BE2C (cell line): ENCODE measurements around the gene MYL12B.
"Not testable (repeated sequence)": the region's sequence is repeated elsewhere in the genome, so short reads cannot be mapped to it uniquely, and the experiment has no call there.

ENCODE experiments used
- DNase-seq: peaks from one replicate; pipeline ENCODE4 v3.0.0-alpha.2; 2020
- H3K27me3 ChIP-seq: fragments of 250-450 bp; sonication (Bioruptor Pico); 2 replicates; pipeline ENCODE4 v1.5.1; 2020; ENCODE audit warnings: mild to moderate bottlenecking
- H3K36me3 ChIP-seq: fragments of 250-450 bp; sonication (Bioruptor Pico); 2 replicates; pipeline ENCODE4 v1.5.1; 2020; ENCODE audit warnings: mild to moderate bottlenecking
- H3K4me1 ChIP-seq: fragments of 250-450 bp; sonication (Bioruptor Pico); 2 replicates; pipeline ENCODE4 v1.5.1; 2020
- H3K4me3 ChIP-seq: 2 replicates; pipeline ENCODE4 v1.5.1; 2011; ENCODE audit warnings: low read depth, low read length
- H3K9me3 ChIP-seq: fragments of 250-450 bp; sonication (Bioruptor Pico); 2 replicates; pipeline ENCODE4 v1.5.1; 2020
- TF ChIP-seq, protein P1 (sequence below): IDR thresholded peaks from 2 replicates; pipeline ENCODE4 v1.5.1; 2012; ENCODE audit warnings: mild to moderate bottlenecking, low read depth, low read length

MYL12B gene

DNA sequence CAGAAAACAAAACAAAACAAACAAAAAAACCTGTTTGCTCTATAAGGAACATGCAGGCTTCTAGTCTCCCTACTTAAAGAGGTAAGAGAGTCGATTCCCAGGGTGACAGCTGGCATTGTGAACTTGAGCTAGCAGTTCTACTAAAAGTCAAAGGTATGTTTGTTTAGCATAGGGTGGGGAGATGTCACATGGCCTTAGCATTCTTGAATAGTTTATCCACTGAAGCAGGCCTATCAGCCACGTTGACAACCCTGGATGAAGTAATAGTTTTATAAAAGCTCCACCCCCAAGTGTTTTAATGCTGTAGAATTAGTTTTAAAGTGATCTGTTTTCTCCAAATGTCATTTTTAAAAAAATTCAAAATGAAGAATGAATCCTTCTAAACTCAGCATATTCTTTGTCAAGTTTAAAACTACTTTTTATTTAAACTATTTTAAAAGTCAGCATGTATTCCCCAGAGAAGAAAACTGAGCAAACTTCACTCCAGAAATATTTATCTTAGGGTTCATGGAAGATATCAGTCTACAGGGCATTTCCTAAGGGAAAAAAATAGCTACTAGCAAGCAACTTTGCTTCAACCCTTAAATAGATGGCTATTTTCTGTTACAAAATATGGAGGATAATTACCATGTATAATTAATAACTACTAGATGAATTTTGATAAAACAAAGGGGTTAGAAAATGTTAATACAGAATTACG is 43.8 kb upstream of the MYL12B start:
- H3K4me3 ChIP-seq = no peak overlapping the region
- no peaks in the 10 kb centered on the region for H3K27me3 ChIP-seq
- no peaks in the 10 kb centered on the region for H3K4me1 ChIP-seq
- TF ChIP-seq, protein P1, sequence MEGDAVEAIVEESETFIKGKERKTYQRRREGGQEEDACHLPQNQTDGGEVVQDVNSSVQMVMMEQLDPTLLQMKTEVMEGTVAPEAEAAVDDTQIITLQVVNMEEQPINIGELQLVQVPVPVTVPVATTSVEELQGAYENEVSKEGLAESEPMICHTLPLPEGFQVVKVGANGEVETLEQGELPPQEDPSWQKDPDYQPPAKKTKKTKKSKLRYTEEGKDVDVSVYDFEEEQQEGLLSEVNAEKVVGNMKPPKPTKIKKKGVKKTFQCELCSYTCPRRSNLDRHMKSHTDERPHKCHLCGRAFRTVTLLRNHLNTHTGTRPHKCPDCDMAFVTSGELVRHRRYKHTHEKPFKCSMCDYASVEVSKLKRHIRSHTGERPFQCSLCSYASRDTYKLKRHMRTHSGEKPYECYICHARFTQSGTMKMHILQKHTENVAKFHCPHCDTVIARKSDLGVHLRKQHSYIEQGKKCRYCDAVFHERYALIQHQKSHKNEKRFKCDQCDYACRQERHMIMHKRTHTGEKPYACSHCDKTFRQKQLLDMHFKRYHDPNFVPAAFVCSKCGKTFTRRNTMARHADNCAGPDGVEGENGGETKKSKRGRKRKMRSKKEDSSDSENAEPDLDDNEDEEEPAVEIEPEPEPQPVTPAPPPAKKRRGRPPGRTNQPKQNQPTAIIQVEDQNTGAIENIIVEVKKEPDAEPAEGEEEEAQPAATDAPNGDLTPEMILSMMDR = no peak
- H3K9me3 ChIP-seq = no peaks in the 10 kb centered on the region
- DNase-seq = no peak
- no peaks in the 10 kb centered on the region for H3K36me3 ChIP-seq

- Histone ChIP-seq H3K4me3 (no peak overlapping the region), H3K27me3 (no peaks in the 10 kb centered on the region), H3K9me3 (no peaks in the 10 kb centered on the region), H3K36me3 (no peaks in the 10 kb centered on the region), H3K4me1 (no peaks in the 10 kb centered on the region)
- TF ChIP-seq, protein P1 = no peak
- no peak for DNase-seq
Measured at GRCh38 chr18:3218819-3219218, 43.1 kb upstream of the MYL12B start.

DNA sequence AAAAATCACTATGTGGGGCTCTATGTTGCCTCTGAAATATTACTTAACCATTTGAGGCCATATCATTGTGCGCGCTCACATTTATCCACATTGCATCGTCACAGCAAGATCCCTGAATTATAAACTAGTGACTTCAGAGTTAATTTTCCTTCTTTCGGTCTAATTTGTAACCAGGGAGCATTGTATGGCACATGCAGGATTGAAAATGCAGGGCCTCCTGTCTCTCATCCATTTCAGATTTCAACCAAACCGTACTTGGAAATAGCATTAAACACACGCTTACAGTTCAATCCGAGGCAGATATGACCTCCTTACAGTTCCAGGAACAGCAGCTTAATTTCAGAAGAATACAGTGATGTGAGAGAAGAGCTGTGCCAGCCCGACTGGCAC is 42.7 kb upstream of the MYL12B start:
- Histone ChIP-seq H3K9me3 (no peaks in the 10 kb centered on the region), H3K4me1 (no peaks in the 10 kb centered on the region)

GRCh38 chr18:3219631-3220335 is 42.1 kb upstream of the MYL12B start, which contains the start of gene MYOM1:
Gene MYOM1 (minus strand): TSS chr18:3219968. CDS start chr18:3215223, 4,745 bp downstream.
- no peak for DNase-seq
- no peaks in the 10 kb centered on the region for H3K36me3 ChIP-seq
- TF ChIP-seq, protein P1 = no peak
- no peaks in the 10 kb centered on the region for H3K27me3 ChIP-seq
- H3K4me1 ChIP-seq = no peaks in the 10 kb centered on the region
- no peaks in the 10 kb centered on the region for H3K9me3 ChIP-seq
- H3K4me3 ChIP-seq = no peak within 1 kb of the TSS

More for the DNA sequence above, 42.7 kb upstream of the MYL12B start:
- Histone ChIP-seq H3K4me3 (no peak overlapping the region), H3K36me3 (no peaks in the 10 kb centered on the region), H3K27me3 (no peaks in the 10 kb centered on the region)
- no peak for DNase-seq
- TF ChIP-seq, protein P1 = no peak

DNA sequence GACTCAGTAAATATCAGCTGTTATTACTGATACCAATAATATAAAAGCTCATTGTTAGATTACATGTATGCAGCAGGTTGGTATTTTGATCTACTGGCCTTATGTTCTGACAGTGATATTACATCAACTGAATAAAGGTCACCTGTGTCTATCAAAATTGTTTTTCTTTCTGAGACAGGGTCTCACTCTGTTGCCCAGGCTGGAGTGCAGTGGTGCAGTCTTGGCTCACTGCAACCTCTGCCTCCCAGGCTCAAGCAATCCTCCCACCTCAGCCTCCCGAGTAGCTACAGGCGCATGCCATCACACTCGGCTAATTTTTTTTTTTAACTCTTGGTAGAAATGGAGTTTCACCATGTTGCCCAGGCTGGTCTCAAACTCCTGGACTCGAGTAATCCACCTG is 41.1 kb upstream of the MYL12B start:
- H3K36me3 ChIP-seq, H3K4me3 ChIP-seq, H3K4me1 ChIP-seq, H3K9me3 ChIP-seq, H3K27me3 ChIP-seq, DNase-seq: not testable (repeated sequence)

GRCh38 chr18:3221496-3221895 is 40.4 kb upstream of the MYL12B start:
- TF ChIP-seq, protein P1 = no peak

More at GRCh38 chr18:3221496-3221895, 40.4 kb upstream of the MYL12B start:
- Histone ChIP-seq H3K9me3 (no peaks in the 10 kb centered on the region), H3K4me1 (no peaks in the 10 kb centered on the region), H3K36me3 (no peaks in the 10 kb centered on the region), H3K27me3 (no peaks in the 10 kb centered on the region), H3K4me3 (no peak overlapping the region)
- DNase-seq = no peak
